Ecto neural progenitor cell (in vitro differentiated cells): ENCODE data around the gene PCDHB3.
A peak's percentile ranks its signal among the peaks of the same experiment; 100 is the strongest.
"Not testable (repeated sequence)": the region's sequence is repeated elsewhere in the genome, so short reads cannot be mapped to it uniquely, and the experiment has no call there.

Source experiments
- DNase-seq: peaks from one replicate; pipeline ENCODE4 v3.0.0-alpha.2; 2018; ENCODE audit warnings: low spot score

The PCDHB3 gene

DNA sequence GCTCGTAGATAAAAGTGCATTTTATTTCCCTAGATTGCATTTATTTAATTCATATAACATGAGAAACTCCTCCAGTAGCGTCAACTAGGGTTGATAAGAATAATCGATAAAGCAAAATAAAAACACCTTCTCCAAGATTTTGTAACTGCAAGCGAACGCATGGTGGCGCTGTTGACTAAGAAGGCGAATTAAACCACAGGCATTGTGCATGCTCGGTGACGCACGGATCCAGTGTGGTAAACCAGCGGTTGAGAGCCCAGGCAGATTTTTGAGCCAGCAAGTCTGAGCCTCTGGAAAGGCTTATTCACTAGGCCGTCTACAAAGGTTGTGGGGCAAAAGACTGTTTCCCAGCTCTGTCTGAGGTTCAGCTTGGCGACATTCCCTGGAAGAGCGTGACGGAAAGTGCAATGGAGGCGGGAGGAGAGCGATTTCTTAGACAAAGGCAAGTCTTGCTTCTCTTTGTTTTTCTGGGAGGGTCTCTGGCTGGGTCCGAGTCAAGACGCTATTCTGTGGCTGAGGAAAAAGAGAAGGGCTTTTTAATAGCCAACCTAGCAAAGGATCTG lies at the start of gene PCDHB3:
Gene PCDHB3, plus strand, starts transcription at position 231 of the 563 bp plus-strand sequence. Its CDS starts 177 bp downstream, at position 408.
- no peak for DNase-seq

DNA sequence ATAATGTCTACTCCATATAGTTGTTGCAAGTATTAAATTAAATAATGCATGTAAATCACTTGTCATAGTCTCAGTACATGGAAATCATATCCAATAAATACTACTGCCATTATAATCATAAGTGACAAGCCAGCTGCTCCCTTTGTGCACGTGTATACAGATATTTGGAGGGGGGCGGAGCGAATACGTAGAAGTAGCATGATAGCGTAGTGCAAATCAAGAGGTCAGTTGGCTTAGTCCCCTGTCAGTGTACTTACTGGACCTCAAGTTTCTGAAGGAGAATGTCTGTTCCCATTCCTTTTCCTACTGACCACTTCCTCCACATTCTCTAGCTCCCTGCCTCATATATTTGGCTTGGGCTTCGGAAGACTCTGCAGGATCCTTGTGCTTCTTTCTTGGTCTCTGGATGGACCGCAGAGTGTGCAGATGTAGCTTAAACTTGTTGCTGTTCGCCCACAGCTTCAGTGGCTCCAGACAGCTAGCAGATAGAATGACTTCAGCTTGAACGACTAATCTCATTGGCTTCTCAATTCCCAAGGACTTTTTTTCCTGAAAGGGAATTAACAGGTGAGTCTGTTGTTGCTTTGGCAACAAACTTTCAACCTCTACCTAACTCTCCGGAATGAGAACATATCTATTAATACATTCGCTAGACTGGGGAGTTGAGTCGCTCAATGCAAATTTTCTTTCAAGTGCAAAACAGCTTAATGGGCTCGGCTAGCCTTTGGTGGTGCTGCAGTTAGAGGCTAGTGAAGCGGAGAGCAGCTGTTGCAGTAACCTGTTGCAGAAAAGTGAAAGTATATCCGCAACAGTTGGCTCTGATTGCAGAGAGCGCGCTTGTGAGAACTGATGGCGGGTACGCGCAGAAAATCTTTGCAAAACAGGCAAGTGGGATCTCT lies 49.4 kb upstream of the PCDHB3 start, which contains the start of gene PCDHB1:
Gene PCDHB1, plus strand, starts transcription at position 753 of the 899 bp plus-strand sequence. Its CDS starts 97 bp downstream, at position 850.
- DNase-seq, result peak; percentile 49

DNA sequence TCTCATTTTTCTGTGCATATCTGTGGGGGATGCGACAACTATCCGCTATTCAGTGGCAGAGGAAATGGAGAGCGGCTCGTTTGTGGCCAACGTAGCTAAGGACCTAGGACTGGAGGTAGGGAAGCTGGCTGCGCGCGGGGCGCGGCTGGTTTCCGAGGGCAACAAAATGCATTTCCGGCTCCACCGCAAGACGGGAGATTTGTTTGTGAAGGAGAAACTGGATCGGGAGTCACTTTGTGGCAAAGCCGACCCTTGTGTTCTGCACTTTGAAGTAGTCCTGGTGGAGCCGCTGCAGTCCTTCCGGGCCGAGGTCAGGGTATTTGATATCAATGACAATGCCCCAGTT lies 48.8 kb upstream of the PCDHB3 start:
- DNase-seq, result peak; percentile 55

DNA sequence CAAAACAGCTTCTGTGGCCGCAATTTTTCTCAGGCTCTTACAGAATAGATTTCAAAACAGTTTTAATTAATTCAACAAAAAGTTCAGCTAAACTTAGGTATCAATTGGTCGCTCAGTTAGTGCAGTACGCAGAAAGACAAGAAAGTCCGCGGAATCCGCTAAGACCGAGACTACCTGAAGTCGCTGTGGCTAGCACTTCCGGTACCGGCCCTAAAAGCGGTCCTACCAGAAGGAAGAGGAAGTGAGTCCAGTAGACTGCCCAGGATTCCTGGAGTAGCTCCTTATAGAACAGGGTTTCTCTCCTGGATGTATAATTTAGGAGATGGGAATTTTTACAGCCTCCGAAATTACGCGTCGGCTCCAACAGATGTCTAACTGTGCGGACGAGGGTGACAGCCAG lies 22.4 kb upstream of the PCDHB3 start:
- DNase-seq, result no peak

DNA sequence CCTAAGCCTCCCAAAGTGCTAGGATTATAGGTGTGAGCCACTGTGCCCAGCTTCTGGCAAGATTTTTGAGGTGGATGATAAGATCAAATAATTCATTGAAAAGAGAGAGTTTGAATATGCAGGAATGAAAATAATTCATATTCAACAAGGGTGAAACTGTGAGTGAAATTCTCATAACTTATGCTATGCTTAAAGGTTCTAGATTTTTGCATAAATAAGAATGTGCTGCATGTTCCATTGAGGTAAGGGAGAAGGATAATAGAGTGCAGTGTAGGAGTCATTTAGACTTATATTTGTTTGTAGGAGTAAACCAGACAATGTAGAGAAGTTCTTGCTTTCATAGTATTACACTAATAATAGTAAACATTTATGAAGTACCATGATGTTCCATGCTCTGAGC lies 18.0 kb upstream of the PCDHB3 start:
- DNase-seq, result no peak

DNA sequence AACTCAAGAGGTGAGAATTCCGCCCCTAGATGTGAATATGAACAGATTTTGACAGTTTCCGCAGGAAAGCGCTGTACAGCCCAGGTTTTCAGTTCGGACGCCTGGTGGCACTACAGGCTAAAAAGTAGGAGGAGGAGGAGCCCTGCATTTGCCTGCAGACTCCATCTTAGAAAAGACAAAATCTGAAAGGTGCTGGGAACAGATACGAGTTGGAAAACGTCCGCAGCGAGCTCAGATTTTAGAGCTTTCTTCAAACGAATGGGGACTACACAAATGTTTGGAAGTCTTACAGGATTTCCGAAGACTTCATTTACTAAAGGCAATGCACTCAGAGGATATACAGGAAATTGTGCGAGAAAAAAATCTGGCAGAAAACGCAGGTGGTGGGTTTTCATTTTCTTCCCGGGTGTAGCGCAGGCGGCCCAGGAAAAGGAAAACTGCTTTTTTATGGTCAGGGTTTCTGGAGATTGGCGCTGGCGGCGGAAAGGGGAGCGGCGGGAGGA lies 15.7 kb upstream of the PCDHB3 start:
- DNase-seq, result peak; percentile 69

DNA sequence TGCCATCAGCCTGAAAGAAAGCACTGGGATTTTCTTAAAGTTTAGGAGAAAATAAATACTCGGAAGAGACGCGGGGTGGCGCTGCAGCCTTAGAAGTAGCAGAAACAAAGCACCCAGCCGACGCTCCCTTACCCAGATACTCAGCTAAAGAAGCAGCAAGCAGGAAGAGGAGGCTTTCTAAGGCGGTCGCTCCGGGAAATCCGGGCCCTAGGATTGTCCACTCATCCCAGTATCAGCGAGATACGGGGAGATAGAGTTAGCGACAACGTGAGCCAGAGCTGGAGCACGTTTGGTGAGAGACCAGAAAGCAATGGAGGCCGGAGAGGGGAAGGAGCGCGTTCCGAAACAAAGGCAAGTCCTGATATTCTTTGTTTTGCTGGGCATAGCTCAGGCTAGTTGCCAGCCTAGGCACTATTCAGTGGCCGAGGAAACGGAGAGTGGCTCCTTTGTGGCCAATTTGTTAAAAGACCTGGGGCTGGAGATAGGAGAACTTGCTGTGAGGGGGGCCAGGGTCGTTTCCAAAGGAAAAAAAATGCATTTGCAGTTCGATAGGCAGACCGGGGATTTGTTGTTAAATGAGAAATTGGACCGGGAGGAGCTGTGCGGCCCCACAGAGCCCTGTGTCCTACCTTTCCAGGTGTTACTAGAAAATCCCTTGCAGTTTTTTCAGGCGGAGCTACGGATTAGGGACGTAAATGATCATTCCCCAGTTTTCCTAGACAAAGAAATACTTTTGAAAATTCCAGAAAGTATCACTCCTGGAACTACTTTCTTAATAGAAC lies 5.6 kb upstream of the PCDHB3 start, which contains the start of gene PCDHB2:
Gene PCDHB2, plus strand, starts transcription at position 135 of the 782 bp plus-strand sequence. Its CDS starts 176 bp downstream, at position 311.
- peak; percentile 80 for DNase-seq

DNA sequence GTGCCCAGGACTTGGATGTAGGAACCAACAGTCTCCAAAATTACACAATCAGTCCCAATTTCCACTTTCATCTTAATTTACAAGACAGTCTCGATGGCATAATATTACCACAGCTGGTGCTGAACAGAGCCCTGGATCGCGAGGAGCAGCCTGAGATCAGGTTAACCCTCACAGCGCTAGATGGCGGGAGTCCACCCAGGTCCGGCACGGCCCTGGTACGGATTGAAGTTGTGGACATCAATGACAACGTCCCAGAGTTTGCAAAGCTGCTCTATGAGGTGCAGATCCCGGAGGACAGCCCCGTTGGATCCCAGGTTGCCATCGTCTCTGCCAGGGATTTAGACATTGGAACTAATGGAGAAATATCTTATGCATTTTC lies 5.0 kb upstream of the PCDHB3 start:
- DNase-seq, result no peak

DNA sequence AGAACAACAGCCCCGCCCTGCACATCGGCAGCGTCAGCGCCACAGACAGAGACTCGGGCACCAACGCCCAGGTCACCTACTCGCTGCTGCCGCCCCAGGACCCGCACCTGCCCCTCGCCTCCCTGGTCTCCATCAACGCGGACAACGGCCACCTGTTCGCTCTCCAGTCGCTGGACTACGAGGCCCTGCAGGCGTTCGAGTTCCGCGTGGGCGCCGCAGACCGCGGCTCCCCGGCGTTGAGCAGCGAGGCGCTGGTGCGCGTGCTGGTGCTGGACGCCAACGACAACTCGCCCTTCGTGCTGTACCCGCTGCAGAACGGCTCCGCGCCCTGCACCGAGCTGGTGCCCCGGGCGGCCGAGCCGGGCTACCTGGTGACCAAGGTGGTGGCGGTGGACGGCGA lies 4.1 kb upstream of the PCDHB3 start:
- not testable (repeated sequence) for DNase-seq

DNA sequence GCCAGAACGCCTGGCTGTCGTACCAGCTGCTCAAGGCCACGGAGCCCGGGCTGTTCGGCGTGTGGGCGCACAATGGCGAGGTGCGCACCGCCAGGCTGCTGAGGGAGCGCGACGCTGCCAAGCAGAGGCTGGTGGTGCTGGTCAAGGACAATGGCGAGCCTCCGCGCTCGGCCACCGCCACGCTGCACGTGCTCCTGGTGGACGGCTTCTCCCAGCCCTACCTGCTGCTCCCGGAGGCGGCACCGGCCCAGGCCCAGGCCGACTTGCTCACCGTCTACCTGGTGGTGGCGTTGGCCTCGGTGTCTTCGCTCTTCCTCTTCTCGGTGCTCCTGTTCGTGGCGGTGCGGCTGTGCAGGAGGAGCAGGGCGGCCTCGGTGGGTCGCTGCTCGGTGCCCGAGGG lies 3.7 kb upstream of the PCDHB3 start:
- DNase-seq, result not testable (repeated sequence)

DNA sequence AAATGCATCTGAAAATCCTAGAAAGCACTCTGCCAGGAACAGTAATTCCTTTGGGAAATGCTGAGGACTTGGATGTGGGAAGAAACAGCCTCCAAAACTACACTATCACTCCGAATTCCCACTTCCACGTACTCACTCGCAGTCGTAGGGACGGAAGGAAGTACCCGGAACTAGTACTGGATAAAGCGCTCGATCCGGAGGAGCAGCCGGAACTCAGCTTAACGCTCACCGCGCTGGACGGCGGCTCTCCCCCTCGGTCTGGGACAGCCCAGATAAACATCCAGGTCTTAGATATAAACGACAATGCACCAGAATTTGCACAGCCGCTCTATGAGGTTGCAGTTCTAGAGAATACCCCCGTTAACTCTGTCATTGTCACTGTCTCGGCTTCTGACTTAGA lies 786 bp downstream of the PCDHB3 start:
- no peak for DNase-seq

DNA sequence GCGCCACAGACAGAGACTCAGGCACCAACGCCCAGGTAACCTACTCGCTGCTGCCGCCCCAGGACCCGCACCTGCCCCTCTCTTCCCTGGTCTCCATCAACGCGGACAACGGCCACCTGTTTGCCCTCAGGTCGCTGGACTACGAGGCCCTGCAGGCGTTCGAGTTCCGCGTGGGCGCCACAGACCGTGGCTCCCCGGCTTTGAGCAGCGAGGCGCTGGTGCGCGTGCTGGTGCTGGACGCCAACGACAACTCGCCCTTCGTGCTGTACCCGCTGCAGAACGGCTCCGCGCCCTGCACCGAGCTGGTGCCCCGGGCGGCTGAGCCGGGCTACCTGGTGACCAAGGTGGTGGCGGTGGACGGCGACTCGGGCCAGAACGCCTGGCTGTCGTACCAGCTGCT lies 1.8 kb downstream of the PCDHB3 start:
- DNase-seq, result not testable (repeated sequence)

DNA sequence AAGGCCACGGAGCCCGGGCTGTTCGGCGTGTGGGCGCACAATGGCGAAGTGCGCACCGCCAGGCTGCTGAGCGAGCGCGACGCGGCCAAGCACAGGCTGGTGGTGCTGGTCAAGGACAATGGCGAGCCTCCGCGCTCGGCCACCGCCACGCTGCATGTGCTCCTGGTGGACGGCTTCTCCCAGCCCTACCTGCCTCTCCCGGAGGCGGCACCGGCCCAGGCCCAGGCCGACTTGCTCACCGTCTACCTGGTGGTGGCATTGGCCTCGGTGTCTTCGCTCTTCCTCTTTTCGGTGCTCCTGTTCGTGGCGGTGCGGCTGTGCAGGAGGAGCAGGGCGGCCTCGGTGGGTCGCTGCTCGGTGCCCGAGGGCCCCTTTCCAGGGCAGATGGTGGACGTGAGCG lies 2.2 kb downstream of the PCDHB3 start:
- not testable (repeated sequence) for DNase-seq

DNA sequence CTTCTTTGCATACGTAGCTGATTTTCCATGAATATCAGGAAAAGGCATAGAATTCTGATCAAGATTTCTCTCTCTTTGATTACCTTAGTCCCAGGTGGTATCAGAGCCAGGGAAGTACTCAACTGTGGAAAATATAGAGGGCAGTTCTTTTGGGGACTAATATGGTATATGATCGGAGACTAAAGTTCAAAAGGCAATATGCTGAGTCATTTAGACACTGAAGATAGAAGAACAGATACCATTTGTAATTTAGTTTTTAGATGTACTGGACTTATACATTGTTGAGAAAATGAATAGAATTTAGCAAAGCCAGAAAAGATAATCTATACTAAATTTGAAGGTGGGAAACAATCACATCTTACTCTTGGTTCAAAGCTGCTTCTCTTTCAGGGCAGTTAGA lies 5.1 kb downstream of the PCDHB3 start:
- DNase-seq, result no peak

DNA sequence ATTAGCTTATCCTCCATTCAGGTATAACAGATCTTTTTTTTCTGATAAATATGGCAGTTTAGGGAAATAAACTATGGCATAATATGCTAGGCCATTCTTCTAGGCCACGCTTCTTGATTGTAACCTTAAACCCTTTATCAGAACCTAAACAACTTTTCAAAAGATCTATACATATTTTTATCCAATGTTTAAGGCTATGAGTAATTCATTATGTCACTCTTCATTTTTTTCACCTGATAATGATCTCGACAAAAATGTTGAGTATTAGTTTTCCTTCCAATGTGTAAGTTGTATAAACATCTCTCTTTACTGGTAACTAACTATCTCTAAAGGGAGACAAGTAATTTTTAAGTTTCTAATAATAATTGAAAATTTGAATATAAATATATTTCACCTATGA lies 19.0 kb downstream of the PCDHB3 start:
- no peak for DNase-seq

DNA sequence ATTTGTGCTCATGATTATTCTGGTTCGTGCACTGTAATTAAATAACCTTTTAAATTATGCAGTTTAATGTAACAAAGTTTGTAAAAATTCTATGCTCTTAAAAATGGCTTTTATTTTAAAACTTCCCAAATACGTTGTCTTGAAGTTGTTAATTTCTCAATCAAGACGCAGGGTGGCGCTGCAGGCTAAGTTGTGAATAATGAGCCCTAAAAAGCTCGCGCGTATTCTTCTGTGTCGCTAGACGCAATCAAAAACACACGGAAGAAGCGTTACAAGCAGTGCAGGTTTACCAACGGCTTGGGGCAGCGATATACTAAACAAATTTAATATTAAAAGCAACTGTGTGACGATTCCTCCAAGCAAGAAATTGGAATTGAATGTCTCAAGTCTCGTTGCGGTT lies 21.3 kb downstream of the PCDHB3 start, which contains the start of gene PCDHB4:
Gene PCDHB4, plus strand, starts transcription at position 256 of the 400 bp plus-strand sequence. CDS start 181 bp downstream, outside the sequence.
- DNase-seq, result no peak

DNA sequence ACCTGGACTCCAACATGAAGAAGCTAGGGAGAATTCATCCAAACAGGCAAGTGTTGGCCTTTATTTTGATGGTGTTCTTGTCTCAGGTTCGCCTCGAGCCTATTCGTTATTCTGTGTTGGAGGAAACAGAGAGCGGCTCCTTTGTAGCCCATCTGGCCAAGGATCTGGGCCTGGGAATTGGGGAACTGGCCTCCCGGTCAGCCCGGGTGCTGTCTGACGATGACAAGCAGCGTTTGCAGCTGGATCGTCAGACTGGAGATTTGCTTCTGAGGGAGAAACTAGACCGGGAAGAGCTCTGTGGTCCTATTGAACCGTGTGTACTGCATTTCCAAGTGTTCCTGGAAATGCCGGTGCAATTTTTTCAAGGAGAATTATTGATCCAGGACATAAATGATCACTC lies 21.7 kb downstream of the PCDHB3 start:
- no peak for DNase-seq

DNA sequence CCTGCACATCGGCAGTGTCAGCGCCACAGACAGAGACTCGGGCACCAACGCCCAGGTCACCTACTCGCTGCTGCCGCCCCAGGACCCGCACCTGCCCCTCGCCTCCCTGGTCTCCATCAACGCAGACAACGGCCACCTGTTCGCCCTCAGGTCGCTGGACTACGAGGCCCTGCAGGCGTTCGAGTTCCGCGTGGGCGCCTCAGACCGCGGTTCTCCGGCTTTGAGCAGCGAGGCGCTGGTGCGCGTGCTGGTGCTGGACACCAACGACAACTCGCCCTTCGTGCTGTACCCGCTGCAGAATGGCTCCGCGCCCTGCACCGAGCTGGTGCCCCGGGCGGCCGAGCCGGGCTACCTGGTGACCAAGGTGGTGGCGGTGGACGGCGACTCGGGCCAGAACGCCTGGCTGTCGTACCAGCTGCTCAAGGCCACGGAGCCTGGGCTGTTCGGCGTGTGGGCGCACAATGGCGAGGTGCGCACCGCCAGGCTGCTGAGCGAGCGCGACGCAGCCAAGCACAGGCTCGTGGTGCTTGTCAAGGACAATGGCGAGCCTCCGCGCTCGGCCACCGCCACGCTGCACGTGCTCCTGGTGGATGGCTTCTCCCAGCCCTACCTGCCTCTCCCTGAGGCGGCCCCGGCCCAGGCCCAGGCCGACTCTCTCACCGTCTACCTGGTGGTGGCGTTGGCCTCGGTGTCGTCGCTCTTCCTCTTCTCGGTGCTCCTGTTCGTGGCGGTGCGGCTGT lies 23.3 kb downstream of the PCDHB3 start:
- not testable (repeated sequence) for DNase-seq

DNA sequence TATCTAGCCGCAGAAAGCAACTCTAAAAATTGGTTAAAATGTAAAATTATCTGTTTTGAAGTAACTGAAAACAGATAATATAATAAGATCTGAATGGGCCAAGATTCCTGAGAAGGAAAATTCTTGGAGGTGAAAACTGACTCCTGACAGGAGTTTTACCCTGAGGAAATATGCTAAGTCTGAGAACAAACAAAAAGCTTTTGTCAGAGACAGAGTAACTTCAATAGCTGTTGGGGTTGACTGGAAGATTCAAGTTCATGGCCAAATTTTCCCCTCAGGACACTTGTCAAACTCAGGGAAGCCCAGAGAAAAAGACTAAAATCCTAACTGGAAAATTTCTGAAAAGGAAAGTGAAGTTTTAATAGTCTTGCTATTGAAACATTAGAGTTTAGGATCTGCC lies 27.0 kb downstream of the PCDHB3 start:
- no peak for DNase-seq

DNA sequence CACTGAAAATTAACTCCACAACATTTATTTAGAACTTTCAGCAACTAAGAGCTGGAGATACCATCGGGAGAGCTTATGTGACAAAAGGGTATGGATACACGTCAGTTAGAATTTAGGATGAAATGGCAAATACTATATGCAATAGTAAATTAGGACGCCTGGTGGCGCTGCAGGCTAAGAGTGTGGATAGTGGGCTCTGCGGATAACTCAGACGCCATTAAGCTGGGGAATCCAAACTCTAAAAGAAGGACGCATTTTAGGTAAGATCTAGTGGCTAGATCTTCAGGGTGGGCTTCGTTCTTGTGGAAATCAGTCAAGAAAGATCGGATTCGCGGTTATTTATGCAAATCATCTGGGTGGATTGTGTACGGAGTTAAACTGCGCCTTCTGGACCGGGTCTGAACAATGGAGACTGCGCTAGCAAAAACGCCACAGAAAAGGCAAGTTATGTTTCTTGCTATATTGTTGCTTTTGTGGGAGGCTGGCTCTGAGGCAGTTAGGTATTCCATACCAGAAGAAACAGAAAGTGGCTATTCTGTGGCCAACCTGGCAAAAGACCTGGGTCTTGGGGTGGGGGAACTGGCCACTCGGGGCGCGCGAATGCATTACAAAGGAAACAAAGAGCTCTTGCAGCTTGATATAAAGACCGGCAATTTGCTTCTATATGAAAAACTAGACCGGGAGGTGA lies 34.9 kb downstream of the PCDHB3 start, which contains the start of gene PCDHB5:
Gene PCDHB5, plus strand, starts transcription at position 177 of the 688 bp plus-strand sequence. Its CDS starts 229 bp downstream, at position 406.
- DNase-seq, result peak; percentile 68
